ENCODE data around the gene KIAA1328. TPM values are rescaled to one million over a fixed set of nuclear protein-coding genes. Genes with fewer than 3 reads are reported as not detected.

The KIAA1328 gene
- polyA plus RNA-seq, 1 donor = 5.7 TPM

GRCh38 chr18:37276111-37276890 lies 447.4 kb downstream of the KIAA1328 start:
- no peak for DNase-seq (ENCODE audit: low read depth)

DNA sequence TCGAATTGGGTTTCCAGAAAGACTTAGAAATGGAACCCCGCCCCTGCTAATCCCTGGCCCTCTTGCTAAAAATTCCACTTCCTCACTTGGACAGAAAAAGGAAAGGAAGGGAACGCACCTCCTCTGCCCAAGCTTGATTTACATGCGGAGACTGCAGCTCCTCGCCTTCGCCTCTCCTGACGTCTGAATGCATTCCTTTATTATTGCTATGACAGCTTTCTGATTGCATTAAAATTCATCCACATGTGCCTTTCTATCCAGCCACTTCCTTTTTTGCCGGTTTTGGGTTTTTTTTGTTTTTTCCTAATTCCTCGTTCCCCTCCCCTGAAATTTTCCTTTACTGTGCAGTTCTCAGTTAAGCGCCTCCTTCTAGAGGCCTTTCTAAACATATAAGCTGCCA lies 448.9 kb downstream of the KIAA1328 start:
- DNase-seq (ENCODE audit: low read depth) = no peak

Other genes starting within 250 kb of the KIAA1328 start
- gene TPGS2, start 125 bp upstream of the KIAA1328 start, polyA plus RNA-seq (ENCODE audit: insufficient read length) = 36.7 TPM

Data from forelimb muscle (tissue), 1 donor.